Endothelial cell of umbilical vein (primary cell): Measurements from ENCODE around the gene MORN5.

Source experiments
- CTCF ChIP-seq, 2 donors: IDR thresholded peaks; 1 replicate in 1 of 2; 2 replicates in 1 of 2; pipeline ENCODE4 v1.5.1; 2011; ENCODE audit warnings: low read length in 2 of 2, mild to moderate bottlenecking in 2 of 2, moderate library complexity in 2 of 2, control low read depth in 1 of 2, inconsistent platforms in 1 of 2, low read depth in 1 of 2; ENCODE audit not compliant: insufficient read depth in 1 of 2; ENCODE audit errors: extremely low read depth in 1 of 2
- POLR2A ChIP-seq: IDR thresholded peaks from 2 replicates; pipeline ENCODE4 v1.6.1; 2012; ENCODE audit warnings: low read depth, mild to moderate bottlenecking, control low read depth, low read length
- POLR2AphosphoS5 ChIP-seq: IDR thresholded peaks from 2 replicates; pipeline ENCODE4 v1.6.1; 2012; ENCODE audit warnings: low read depth, mild to moderate bottlenecking, control low read depth, low read length, moderate library complexity; ENCODE audit not compliant: insufficient read depth

DNA sequence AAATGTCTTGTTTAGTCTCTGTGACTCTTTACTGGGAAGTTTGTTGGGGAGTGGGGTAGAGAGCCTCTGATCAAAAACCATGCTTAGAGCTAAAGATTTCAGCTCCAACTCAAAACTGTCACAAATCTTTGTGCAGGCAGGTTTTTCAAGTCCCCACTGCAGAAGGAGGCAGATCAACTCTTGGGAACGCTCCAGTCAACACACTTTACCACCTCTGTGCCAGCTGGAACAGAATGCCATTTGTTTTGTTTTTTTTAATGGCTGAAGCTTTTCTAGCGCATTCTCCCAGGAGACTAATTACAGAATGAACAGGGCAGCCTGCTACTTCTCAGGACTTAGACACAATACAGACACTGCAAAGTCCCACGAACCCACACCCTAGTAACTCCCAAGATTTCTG is 87.0 kb downstream of the MORN5 start:
- TF ChIP-seq CTCF (IDR thresholded peaks at IDR 0.05; ENCODE audit: extremely low read depth in 1 of 2, insufficient read depth in 1 of 2, low read depth in 1 of 2, low read length in 2 of 2), result no peak
- TF ChIP-seq POLR2A, result no peak
- TF ChIP-seq POLR2AphosphoS5, result no peak
